NCI-H524 (cell line): ENCODE data around the gene CDC37L1.
"Not testable (repeated sequence)": the region's sequence is repeated elsewhere in the genome, so short reads cannot be mapped to it uniquely, and the experiment has no call there.

Experiments used
- DNase-seq, 2 experiments: peaks; one replicate each; lab custom pipeline; 2025; lab: John Stamatoyannopoulos, UW

Gene CDC37L1

GRCh38 chr9:4754530-4754929 lies 75.2 kb downstream of the CDC37L1 start:
- not testable (repeated sequence) for DNase-seq

- DNase-seq = no peak
Measured at GRCh38 chr9:4755026-4755609, 75.7 kb downstream of the CDC37L1 start.

GRCh38 chr9:4756420-4756819 lies 77.1 kb downstream of the CDC37L1 start:
- DNase-seq = no peak
